22Rv1 (cell line): ENCODE measurements around the gene KIRREL3.

ENCODE experiments used
- CTCF ChIP-seq: fragments of 450-650 bp; IDR thresholded peaks from 2 replicates; pipeline ENCODE4 v1.5.1; 2017; ENCODE audit warnings: mild to moderate bottlenecking
- ZFX ChIP-seq: fragments of 450-650 bp; IDR thresholded peaks from 2 replicates; pipeline ENCODE4 v1.6.1; 2017; ENCODE audit warnings: antibody characterized with exemption, borderline replicate concordance

DNA sequence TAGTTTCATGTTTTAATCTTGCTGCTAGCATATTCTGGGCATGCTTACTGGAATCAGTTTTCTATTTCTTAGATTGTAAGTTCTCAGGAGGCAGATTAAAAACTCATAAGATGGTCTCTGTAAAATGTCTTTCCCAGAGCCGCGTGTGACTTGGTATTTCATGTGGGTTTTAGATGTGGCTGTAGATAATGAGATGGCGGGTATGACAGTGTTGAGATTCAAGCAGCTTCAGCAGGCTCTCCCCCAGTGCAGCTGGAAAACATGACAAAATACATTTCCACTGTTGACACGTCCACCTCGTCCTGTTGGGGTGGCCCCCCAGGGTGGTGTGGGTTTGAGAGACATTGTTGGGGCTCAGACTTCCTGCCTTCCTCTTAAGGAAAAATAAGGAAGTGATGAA, 106.8 kb downstream of the KIRREL3 start:
- TF ChIP-seq CTCF (no peak), ZFX (no peak)
